Liver (tissue), 9 donors: Measurements from ENCODE around the gene INSC. TPM values are rescaled to one million over a fixed set of nuclear protein-coding genes. Genes with fewer than 3 reads are reported as not detected.

Experiments used
- DNase-seq: peaks from one replicate; pipeline ENCODE4 v3.0.0-alpha.2; 2017; ENCODE audit warnings: low spot score
- H3K27ac ChIP-seq, 2 donors: one replicate each; pipeline ENCODE4 v1.7.0; 2013; ENCODE audit warnings: inconsistent platforms in 2 of 2, low read length in 2 of 2, control low read depth in 1 of 2, low read depth in 1 of 2, mild to moderate bottlenecking in 1 of 2
- H3K27me3 ChIP-seq, 4 donors: one replicate each; pipeline versions ENCODE4 v1.6.1 to v1.7.0; 2013; ENCODE audit warnings: low read length in 3 of 4, inconsistent platforms in 1 of 4, mild to moderate bottlenecking in 1 of 4, moderate library complexity in 1 of 4; ENCODE audit not compliant: control insufficient read depth in 4 of 4, insufficient read depth in 4 of 4
- H3K36me3 ChIP-seq, 4 donors: one replicate each; pipeline versions ENCODE4 v1.6.1 to v1.7.0; 2013; ENCODE audit warnings: low read length in 3 of 4, mild to moderate bottlenecking in 3 of 4, low read depth in 1 of 4, moderate library complexity in 1 of 4; ENCODE audit not compliant: control insufficient read depth in 4 of 4, insufficient read depth in 3 of 4
- H3K4me1 ChIP-seq, 4 donors: one replicate each; pipeline versions ENCODE4 v1.6.1 to v1.7.0; 2013; ENCODE audit warnings: low read length in 3 of 4, mild to moderate bottlenecking in 3 of 4, moderate library complexity in 1 of 4; ENCODE audit not compliant: control insufficient read depth in 4 of 4, insufficient read depth in 4 of 4
- H3K4me3 ChIP-seq, 3 donors: one replicate each; pipeline versions ENCODE4 v1.6.1 to v1.7.0; 2013; ENCODE audit warnings: low read length in 3 of 3, control low read depth in 1 of 3, low read depth in 1 of 3, mild to moderate bottlenecking in 1 of 3
- H3K9ac ChIP-seq, 2 donors: one replicate each; pipeline ENCODE4 v1.7.0; 2013; ENCODE audit warnings: low read length in 2 of 2, mild to moderate bottlenecking in 2 of 2, moderate library complexity in 2 of 2, control low read depth in 1 of 2, low read depth in 1 of 2
- H3K9me3 ChIP-seq, 4 donors: one replicate each; pipeline versions ENCODE4 v1.6.1 to v1.7.0; 2013; ENCODE audit warnings: low read length in 3 of 4; ENCODE audit not compliant: control insufficient read depth in 4 of 4
- EGR1 ChIP-seq, 2 donors: IDR thresholded peaks; 2 replicates each; pipeline ENCODE4 v1.6.1; 2016 to 2018; ENCODE audit warnings: antibody characterized with exemption in 2 of 2, low read depth in 2 of 2
- FOXA1 ChIP-seq: IDR thresholded peaks from 2 replicates; pipeline ENCODE4 v1.6.1; 2016; ENCODE audit warnings: antibody characterized with exemption
- FOXA2 ChIP-seq: IDR thresholded peaks from 2 replicates; pipeline ENCODE4 v1.6.1; 2016; ENCODE audit warnings: antibody characterized with exemption
- GABPA ChIP-seq, 2 donors: IDR thresholded peaks in 1 of 2; conservative IDR thresholded peaks in 1 of 2; 2 replicates each; pipeline ENCODE4 v1.6.1; 2016; ENCODE audit warnings: antibody characterized with exemption in 2 of 2, mild to moderate bottlenecking in 1 of 2, moderate library complexity in 1 of 2
- HNF4A ChIP-seq, 2 donors: conservative IDR thresholded peaks; 2 replicates each; pipeline ENCODE4 v1.6.1; 2016; ENCODE audit warnings: antibody characterized with exemption in 2 of 2, mild to moderate bottlenecking in 2 of 2
- HNF4G ChIP-seq: IDR thresholded peaks from 2 replicates; pipeline ENCODE4 v1.6.1; 2016; ENCODE audit warnings: antibody characterized with exemption
- JUND ChIP-seq, 2 donors: IDR thresholded peaks; 2 replicates each; pipeline ENCODE4 v1.6.1; 2016; ENCODE audit warnings: antibody characterized with exemption in 2 of 2
- NR2F2 ChIP-seq: IDR thresholded peaks from 2 replicates; pipeline ENCODE4 v1.6.1; 2016; ENCODE audit warnings: antibody characterized with exemption
- RAD21 ChIP-seq, 2 donors: IDR thresholded peaks; 2 replicates each; pipeline ENCODE4 v1.6.1; 2016; ENCODE audit warnings: antibody characterized with exemption in 2 of 2, mild to moderate bottlenecking in 2 of 2
- RXRA ChIP-seq, 2 donors: IDR thresholded peaks; 2 replicates each; pipeline ENCODE4 v1.6.1; 2017 to 2018; ENCODE audit warnings: antibody characterized with exemption in 2 of 2, mild to moderate bottlenecking in 1 of 2
- SP1 ChIP-seq: IDR thresholded peaks from 2 replicates; pipeline ENCODE4 v1.6.1; 2018; ENCODE audit warnings: antibody characterized with exemption, mild to moderate bottlenecking
- TAF1 ChIP-seq: conservative IDR thresholded peaks from 2 replicates; pipeline ENCODE4 v1.6.1; 2016; ENCODE audit warnings: antibody characterized with exemption, mild to moderate bottlenecking
- YY1 ChIP-seq: IDR thresholded peaks from 2 replicates; pipeline ENCODE4 v1.6.1; 2016; ENCODE audit warnings: antibody characterized with exemption, mild to moderate bottlenecking
- WGBS: extraction: QIAGEN DNeasy Blood & Tissue Kit; methylation state at CpG from one replicate; pipeline ENCODE4 v1.1.7; 2013; 5-methylcytosine and 5-hydroxymethylcytosine counted together
- polyA plus RNA-seq, 2 donors: library from polyadenylated mRNA; stranded (reverse) in 1 of 2; unstranded in 1 of 2; fragments of 200-250 nt in 1 of 2; fragments of >200 nt in 1 of 2; fragmentation: Nextera tagmentation in 1 of 2; extraction: Ambion mirVana in 1 of 2; gene quantifications; one replicate each; pipeline versions ENCODE4 v1.2.1 to v1.2.3, GENCODE V29; 2013 to 2015
- total RNA-seq, 2 donors: library from RNA; depleted of rRNA; stranded (reverse); fragments of >200 nt; gene quantifications; one replicate each; pipeline ENCODE4 v1.2.3, GENCODE V29; 2014
- TF ChIP-seq, protein P1 (sequence below): IDR thresholded peaks from 2 replicates; pipeline ENCODE4 v1.6.1; 2016; ENCODE audit warnings: antibody characterized with exemption
- TF ChIP-seq, protein P2 (sequence below): IDR thresholded peaks from 2 replicates; pipeline ENCODE4 v1.6.1; 2016; ENCODE audit warnings: antibody characterized with exemption
- TF ChIP-seq, protein P3 (sequence below): fragments of 150-350 bp; IDR thresholded peaks from 2 replicates; pipeline ENCODE4 v1.5.1; 2017; ENCODE audit warnings: improper control_type of control experiment, low read depth, low read length; ENCODE audit not compliant: missing input control
- TF ChIP-seq, protein P4 (sequence below): IDR thresholded peaks from 2 replicates; pipeline ENCODE4 v1.6.1; 2016; ENCODE audit warnings: antibody characterized with exemption, mild to moderate bottlenecking
- TF ChIP-seq, protein P5 (sequence below): IDR thresholded peaks from 2 replicates; pipeline ENCODE4 v1.6.1; 2016; ENCODE audit warnings: antibody characterized with exemption
- donor health status: healthy.
- donor health status: healthy.
- donor health status: healthy.
- donor health status: healthy.
- donor health status: healthy.

Gene INSC
- total and polyA plus RNA-seq, 4 donors, result 0.02 to 0.25 (median 0.12) TPM

DNA sequence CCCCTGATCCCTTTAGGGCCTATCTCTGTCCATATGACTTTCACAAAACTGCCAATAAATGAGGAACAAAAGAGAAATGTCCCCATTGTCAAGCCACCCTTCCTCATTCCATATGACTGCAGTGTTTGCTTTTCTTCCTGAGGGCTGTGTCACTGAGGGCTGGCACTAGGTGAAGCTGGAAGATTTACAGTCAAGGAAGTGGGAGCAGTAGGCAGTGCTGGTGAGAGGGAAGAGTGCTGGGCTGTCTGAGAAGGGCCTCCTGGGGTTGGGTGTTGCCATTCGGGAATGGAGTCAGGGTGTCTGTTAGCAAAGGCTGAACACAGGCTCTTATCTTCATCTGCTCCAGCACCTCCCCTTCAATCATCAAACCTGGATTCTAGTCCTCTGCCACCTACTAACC, 30.9 kb downstream of the INSC start:
- Histone ChIP-seq H3K27me3 (no peaks in the 10 kb centered on the region), H3K27ac (no peak overlapping the region), H3K4me1 (peaks cover 7 to 18% (median 10%) of the 10 kb centered on the region in 4 donors), H3K4me3 (no peak overlapping the region), H3K36me3 (no peaks in the 10 kb centered on the region), H3K9ac (no peak overlapping the region), H3K9me3 (no peaks in the 10 kb centered on the region)
- WGBS, result 67% methylated on average over 1 of the region's 1 CpG
- no peak for DNase-seq
- TF ChIP-seq, protein P1, sequence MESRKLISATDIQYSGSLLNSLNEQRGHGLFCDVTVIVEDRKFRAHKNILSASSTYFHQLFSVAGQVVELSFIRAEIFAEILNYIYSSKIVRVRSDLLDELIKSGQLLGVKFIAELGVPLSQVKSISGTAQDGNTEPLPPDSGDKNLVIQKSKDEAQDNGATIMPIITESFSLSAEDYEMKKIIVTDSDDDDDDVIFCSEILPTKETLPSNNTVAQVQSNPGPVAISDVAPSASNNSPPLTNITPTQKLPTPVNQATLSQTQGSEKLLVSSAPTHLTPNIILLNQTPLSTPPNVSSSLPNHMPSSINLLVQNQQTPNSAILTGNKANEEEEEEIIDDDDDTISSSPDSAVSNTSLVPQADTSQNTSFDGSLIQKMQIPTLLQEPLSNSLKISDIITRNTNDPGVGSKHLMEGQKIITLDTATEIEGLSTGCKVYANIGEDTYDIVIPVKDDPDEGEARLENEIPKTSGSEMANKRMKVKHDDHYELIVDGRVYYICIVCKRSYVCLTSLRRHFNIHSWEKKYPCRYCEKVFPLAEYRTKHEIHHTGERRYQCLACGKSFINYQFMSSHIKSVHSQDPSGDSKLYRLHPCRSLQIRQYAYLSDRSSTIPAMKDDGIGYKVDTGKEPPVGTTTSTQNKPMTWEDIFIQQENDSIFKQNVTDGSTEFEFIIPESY, result no peak
- TF ChIP-seq TAF1, result no peak
- no peak for TF ChIP-seq HNF4A (conservative IDR thresholded peaks at IDR 0.05)
- TF ChIP-seq FOXA1, result no peak
- no peak for TF ChIP-seq GABPA (IDR thresholded peaks at IDR 0.05 in 1 of 2, conservative IDR thresholded peaks at IDR 0.05 in 1 of 2)
- no peak for TF ChIP-seq RAD21 (IDR thresholded peaks at IDR 0.05)
- TF ChIP-seq, protein P2, sequence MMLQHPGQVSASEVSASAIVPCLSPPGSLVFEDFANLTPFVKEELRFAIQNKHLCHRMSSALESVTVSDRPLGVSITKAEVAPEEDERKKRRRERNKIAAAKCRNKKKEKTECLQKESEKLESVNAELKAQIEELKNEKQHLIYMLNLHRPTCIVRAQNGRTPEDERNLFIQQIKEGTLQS, result no peak
- TF ChIP-seq, protein P3, sequence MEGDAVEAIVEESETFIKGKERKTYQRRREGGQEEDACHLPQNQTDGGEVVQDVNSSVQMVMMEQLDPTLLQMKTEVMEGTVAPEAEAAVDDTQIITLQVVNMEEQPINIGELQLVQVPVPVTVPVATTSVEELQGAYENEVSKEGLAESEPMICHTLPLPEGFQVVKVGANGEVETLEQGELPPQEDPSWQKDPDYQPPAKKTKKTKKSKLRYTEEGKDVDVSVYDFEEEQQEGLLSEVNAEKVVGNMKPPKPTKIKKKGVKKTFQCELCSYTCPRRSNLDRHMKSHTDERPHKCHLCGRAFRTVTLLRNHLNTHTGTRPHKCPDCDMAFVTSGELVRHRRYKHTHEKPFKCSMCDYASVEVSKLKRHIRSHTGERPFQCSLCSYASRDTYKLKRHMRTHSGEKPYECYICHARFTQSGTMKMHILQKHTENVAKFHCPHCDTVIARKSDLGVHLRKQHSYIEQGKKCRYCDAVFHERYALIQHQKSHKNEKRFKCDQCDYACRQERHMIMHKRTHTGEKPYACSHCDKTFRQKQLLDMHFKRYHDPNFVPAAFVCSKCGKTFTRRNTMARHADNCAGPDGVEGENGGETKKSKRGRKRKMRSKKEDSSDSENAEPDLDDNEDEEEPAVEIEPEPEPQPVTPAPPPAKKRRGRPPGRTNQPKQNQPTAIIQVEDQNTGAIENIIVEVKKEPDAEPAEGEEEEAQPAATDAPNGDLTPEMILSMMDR, result no peak
- TF ChIP-seq SP1, result no peak
- TF ChIP-seq RXRA (IDR thresholded peaks at IDR 0.05), result no peak
- TF ChIP-seq FOXA2, result no peak
- TF ChIP-seq, protein P4, sequence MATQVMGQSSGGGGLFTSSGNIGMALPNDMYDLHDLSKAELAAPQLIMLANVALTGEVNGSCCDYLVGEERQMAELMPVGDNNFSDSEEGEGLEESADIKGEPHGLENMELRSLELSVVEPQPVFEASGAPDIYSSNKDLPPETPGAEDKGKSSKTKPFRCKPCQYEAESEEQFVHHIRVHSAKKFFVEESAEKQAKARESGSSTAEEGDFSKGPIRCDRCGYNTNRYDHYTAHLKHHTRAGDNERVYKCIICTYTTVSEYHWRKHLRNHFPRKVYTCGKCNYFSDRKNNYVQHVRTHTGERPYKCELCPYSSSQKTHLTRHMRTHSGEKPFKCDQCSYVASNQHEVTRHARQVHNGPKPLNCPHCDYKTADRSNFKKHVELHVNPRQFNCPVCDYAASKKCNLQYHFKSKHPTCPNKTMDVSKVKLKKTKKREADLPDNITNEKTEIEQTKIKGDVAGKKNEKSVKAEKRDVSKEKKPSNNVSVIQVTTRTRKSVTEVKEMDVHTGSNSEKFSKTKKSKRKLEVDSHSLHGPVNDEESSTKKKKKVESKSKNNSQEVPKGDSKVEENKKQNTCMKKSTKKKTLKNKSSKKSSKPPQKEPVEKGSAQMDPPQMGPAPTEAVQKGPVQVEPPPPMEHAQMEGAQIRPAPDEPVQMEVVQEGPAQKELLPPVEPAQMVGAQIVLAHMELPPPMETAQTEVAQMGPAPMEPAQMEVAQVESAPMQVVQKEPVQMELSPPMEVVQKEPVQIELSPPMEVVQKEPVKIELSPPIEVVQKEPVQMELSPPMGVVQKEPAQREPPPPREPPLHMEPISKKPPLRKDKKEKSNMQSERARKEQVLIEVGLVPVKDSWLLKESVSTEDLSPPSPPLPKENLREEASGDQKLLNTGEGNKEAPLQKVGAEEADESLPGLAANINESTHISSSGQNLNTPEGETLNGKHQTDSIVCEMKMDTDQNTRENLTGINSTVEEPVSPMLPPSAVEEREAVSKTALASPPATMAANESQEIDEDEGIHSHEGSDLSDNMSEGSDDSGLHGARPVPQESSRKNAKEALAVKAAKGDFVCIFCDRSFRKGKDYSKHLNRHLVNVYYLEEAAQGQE, result no peak
- no peak for TF ChIP-seq JUND (IDR thresholded peaks at IDR 0.05)
- TF ChIP-seq EGR1 (IDR thresholded peaks at IDR 0.05; ENCODE audit: low read depth in 2 of 2), result no peak
- no peak for TF ChIP-seq NR2F2
- TF ChIP-seq, protein P5, sequence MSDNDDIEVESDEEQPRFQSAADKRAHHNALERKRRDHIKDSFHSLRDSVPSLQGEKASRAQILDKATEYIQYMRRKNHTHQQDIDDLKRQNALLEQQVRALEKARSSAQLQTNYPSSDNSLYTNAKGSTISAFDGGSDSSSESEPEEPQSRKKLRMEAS, result no peak
- no peak for TF ChIP-seq HNF4G
- no peak for TF ChIP-seq YY1
